ENCODE measurements around the gene EMX1.
A peak's percentile ranks its signal among the peaks of the same experiment; 100 is the strongest.
"Not testable (repeated sequence)": the region's sequence is repeated elsewhere in the genome, so short reads cannot be mapped to it uniquely, and the experiment has no call there.

The EMX1 gene

DNA sequence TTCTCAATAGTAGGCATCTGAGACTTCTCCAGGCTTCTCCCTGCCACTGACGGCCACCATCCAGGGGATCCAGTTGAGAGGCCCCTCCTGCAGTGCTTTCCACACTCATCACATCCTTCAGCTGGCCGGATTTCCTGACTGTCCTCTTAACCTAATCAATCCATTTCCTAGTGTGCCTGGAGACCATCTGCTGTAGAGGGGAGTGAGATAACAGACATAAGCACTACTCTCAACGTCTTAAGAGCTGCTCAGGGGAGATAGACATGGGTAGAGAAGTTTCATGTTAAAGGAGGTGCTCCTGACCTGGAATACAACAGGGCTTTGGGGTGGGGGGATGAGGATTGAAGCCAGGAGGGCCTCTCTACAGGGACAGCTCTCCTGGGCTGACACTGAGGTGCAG, 15.9 kb upstream of the EMX1 start:
- DNase-seq = no peak

DNA sequence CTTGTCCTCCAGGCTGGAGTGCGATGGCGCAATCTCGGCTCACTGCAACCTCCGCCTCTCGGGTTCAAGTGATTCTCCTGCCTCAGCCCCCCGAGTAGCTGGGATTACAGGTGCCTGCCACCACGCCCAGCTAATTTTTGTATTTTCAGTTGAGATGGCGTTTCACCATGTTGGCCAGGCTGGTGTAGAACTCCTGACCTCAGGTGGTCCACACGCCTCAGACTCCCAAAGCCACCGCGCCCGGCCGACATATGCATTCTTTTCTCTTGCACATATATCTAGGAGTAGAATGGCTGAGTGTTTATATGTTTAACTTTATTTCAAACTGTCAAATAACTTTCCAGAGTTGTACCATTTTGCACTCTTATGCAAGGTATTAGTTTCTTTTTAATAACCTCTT, 9.9 kb upstream of the EMX1 start:
- not testable (repeated sequence) for DNase-seq

DNA sequence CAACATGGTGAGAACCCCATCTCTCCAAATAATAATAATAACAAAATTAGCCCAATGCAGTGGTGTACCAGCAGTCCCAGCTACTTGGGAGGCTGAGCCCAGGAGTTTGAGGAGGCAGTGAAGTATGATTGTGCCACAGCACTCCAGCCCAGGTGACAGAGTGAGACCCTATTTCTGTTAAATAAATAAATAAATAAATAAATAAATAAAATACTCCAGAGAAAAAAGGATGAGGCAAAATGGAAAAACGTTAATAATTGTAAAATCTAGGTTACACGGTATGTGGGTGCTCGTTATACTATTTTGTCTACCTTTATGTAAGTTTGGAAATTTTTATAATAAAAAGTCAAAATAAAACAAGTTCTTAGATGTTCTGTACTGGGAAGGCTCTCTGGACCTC, 8.6 kb upstream of the EMX1 start:
- no peak for DNase-seq

DNA sequence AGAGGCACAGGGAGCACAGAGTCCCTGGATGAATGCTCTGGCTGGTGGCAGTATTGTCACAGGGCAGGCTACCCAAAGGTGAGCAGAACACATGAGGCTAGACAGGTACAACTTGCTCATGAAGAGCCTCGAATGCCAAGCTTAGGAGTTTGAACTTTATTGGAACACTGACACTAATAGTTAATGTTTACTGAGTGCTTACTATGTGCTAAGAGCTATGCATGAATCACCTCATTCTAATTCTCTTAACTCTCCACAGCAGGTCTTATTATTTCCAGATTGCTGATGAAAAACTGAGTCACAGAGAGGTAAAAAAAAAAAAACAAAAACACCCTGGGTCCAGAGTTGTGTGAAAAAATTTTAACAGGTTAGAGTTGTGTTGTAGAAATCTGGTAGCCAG, 6.1 kb upstream of the EMX1 start:
- no peak for DNase-seq

DNA sequence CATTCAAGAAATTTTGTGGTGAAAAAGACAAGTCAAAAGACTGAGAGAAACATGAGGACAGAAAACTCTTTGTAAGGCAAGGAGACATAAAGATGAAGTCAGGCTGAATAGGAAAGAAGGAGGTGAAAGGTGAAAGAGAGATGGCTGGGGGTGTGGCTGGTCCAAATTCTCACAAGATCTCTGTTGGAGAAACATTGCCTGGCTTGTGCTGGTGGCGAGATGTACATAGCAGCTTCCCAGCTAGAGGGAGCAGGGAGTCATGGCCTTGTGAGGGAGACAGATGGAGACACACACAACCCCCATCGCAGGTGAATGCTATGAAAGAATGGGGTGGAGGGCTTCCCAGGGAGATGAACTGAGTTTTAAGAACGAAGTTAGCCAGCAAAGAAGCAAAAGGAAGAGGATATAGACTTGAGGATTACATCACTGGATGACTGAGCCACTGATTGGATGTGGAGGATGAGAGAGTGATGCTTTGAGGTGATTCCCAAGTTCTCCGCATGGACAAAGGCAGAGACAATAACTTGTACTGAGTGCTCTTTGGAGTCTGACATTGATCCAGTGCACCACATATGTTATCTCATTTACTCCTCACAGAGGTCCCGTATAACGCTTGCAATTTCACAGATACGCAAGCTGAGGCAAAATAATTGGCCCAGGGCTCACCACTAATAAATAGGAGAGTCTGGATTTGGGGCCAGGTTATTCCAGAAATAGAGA, 3.7 kb upstream of the EMX1 start:
- DNase-seq = no peak

DNA sequence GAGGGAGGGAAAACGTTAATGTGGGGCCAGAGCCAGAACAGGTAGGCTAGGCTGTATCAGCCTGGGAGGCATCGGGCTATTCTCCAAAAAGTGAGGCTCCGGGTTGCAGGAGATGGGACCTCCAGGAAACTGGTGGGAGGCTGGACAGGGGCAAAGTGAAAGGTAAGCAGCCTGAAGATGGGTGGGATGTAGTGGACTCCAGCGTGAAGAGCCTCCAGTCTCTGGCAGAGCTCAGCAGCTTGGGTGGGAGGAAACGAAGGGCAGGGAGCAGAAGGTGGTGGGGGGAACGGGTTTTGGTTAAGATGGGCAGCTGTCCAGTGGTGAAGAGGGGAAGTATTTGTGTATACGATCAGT, 3.1 kb upstream of the EMX1 start:
- DNase-seq = no peak

DNA sequence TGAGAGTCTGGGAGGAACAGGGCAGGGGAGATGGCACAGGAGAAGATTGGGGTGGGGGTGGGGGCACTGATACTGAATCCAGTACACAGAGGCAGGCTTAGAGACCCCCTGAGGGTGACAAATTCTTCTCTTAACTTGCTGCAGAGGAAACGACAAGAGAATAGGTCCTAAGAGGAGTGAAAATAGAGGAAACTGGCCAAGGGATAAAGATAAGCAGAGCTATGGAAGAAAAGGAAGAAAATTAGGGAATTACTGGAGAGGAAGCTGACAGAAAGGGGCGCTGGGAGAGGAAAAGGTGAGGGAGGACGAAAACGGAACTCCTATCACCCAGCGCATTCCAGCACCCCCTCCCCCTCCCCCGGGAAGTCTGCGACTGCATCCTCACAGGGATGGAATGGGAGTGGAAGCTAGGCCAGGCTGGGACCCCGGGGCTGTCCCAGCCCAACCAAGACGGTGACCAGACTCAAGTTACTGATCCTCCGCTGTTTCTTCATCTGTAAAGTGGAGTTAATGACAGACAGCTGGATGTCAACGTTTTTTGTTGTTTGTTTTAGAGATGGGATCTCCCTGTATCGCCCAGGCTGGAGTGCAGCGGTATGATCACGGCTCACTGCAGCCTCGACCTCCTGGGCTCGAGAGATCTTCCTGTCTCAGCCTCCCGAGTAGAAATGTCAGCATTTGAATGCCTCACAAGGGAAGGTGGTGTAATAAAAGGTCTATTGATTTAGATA, 2.6 kb upstream of the EMX1 start:
- no peak for DNase-seq

DNA sequence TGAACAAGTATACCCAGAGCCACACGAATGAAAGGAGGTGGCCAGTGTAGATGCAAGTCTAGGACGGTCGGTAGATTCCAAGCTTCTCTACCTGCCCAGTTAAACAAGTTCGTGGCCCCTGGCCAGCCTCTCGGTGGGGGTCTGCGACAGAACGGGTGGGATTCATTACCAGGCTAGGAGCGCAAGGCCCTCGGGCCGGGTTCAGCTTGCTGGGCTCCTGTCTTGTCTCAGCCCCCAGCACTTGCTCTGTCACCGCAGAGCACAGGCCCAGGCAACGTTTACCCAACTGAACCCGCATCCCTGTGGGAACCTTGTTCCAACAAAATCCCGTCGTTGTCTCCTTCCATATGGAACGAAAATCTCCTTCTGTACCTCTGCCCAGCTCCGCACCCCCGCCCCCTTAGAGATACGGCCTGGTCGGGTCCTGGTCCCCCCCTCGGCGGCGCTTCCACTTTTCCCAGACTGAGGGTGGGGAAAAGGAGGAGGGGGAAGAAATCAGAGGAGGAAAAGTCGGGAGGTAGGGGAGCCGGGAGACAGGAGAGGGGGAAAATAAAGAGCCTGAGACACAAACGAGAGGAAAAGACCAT, 1.9 kb upstream of the EMX1 start:
- no peak for DNase-seq

DNA sequence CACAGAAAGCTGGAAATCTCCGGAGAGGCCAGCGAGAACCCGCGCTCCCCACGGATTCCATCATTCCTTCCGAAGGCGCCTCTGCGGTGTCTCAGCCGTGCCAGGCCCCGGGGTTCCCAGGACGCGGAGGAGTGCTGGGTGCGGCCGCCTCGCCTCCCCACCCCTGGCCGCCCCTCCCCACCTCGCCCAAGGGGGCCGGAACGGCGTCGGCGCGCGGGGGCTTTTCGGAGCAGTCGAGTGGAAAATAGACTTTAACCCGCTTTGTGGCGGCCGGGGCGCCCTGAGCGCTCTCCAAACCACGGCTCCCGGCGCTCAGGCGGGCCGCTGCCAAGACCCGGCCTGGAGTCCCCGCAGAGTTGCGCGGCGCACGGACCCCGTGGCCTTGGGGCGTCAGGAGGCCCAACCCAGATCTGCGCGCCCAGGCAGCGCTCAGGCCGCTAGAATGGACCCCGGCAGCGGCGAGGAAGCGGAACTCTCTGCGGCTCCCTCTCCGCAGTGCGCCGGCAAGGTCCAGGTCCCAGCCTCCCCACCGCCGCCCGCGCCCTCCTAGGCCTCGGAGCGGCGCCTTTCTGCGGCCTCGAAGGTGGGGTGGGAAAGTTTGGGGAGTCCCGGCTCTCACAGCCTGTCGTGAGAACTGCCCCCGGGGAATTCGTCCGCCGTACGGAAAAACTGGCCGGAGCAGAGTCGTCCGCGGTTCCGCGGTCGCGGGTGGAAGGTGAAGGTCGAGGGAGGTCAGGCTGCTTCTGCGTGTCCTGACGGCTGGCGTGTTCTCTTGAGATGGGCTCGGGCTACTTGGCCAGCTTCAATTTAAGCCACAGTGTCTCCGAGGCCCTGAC, 1.2 kb upstream of the EMX1 start:
- peak; percentile 30 to 49 for DNase-seq

DNA sequence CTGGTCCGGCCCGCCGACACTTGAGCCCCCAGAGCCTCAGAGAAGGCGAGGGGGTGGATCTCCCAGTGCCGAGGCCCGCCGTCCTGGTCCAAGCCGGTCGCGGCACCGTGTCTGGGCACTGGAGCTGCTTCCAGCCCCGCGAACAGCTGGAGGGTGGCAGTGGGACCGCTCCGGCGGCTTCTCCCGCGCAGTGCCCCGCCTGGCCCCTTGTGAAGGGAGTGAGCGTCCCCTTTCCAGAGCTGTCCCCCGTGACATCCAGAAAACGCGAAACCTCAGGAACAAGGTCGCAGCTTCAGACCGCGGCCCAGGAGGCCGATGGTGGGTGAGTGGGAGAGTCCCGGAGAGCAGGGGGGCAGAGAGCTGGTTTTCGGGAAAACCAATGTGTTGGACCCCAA, 579 bp upstream of the EMX1 start:
- DNase-seq = no peak

DNA sequence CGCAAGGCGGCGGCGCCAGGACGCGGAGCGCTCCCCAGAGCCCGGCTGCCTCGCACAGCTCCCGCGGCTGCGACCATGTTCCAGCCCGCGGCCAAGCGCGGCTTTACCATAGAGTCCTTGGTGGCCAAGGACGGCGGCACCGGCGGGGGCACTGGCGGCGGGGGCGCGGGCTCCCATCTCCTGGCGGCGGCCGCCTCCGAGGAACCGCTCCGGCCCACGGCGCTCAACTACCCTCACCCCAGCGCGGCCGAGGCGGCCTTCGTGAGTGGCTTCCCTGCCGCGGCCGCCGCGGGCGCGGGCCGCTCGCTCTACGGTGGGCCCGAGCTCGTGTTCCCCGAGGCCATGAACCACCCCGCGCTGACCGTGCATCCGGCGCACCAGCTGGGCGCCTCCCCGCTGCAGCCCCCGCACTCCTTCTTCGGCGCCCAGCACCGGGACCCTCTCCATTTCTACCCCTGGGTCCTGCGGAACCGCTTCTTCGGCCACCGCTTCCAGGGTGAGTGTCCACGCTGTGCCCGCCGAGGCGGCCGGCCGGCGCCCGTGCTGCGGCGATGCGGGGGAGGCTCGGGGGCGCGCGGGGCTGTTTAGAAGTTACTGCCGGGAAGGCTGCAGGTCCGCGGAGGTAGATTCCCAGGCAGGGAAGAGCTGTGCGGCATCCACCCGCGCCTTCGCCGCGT, 696 bp downstream of the EMX1 start:
- no peak for DNase-seq

DNA sequence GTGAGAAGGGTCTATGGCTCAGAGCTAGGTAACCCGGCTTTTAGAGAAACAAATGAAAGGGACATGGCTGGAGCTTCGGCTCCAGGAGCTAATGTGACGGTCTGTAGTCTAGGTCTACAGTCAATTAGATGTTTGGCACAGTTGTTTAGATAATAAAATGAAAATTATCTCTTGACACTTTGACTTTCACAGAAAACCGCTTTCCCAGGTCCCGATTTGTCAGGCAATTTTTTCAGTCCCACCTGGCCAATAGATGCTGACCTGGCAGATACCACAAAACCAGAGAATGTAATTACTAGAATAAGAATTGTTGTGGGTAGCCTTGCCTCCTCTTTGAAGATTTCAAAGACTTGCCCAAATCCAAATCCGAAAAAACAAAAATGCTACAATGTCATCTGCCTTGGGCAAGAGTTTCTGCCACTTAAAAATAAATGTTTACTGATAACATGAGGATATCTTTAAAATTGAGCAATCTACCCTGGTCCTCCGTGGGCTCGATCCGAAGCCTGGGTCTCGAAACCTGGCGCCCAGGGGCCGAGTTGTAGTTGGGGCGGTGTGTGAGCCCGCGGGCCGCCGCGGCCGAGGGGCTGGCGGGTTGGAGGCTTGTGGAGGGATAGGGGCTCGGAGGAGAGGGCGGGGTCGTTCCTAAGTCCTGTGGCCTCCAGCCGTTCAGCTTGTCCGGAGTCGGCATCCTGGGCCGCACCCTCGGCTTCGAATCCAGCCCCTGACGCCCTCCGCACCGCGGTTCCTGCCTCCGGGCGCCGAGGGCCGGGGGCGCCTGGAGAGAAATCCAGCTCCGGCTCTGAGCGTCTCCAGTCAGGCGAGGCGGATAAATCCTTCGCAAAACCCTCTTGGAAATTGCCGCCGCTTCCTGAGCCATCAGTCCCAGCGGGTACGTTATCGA, 2.3 kb downstream of the EMX1 start:
- DNase-seq = no peak

DNA sequence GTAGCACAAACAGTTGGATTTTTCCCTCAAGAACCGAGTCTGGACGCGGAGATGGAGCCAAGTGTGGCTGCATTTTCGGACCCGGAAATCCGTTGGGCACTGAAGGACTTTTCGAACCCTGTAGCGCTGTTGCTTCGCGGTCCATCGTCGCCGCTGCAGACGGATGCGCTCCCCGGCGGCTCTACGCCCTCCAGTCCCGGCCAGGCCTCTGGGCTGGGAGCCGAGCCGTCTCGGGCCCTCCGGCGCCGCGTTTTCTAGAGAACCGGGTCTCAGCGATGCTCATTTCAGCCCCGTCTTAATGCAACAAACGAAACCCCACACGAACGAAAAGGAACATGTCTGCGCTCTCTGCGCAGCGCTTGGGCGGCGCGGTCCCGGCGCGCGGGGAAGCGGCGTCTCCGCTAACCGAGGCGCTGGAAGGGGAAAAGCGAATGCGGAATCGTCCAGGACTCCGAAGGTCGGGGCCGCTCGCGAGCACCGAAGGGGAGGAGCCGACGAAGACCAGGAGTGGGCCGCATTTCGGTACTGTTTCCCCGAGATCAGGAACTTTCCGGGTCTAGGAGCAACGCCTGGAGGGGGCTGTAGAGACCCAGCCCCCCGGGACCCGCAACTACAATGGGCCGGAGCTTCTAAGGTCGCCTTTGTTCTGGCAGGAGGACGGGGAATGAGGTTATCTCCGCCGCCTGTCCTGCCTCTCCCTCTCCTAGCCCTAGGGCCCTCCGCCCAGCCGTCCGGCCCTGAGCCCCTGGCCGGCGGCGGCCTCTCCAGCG, 3.2 kb downstream of the EMX1 start:
- no peak for DNase-seq

DNA sequence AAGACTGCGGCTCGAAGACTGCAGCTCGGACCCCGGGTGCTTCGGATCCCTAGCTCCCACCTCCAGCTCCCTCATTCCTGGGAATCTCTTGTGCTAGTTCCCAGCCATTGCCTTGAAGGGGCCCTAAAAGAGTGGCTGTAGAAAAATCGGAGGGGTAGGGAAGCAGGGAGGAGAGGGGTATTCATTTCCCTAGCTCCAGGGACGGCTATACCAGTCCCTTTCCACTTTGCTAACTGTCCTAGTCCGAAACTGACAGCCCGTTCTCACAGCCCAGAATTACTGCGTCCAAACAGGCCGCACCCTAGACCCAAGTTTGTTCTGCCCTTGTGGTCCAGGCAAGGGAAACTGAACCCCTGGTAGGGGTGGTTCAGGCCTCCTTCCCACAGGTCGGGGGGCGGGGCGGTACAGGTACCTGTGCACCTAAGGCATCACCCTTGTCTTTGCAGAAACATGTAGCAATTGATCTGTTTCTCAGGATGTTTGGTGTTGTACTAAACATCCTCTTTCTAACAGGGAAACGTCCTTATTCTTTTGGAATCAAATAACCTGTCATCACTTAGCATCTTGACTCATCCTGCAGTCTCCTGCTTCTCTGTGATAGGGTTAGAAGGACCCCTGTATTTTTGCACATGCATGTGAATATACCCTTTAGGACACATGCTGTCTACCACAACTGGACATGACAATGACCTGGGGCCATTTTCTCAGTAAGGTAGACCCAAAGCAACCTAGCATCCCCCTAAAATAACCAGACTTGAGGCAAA, 4.0 kb downstream of the EMX1 start:
- no peak for DNase-seq

DNA sequence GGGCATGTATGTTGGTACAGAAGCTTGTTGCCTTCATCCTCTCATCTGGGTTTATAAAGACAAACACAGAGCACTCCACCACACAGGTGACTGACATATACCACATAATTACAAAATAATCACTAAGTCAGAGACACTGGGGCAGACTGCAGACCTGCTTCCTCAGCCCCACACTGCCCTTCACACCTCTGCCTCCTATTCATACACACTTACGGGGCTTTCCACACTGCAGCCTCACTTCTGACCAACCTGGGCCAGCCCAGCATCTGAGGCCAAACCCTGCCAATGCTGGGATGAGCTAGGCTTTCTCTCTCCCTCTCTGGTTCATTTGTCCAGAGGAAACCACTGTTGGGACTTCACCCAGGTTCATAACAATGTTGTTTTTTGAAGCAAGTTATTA, 4.5 kb downstream of the EMX1 start:
- DNase-seq = no peak

DNA sequence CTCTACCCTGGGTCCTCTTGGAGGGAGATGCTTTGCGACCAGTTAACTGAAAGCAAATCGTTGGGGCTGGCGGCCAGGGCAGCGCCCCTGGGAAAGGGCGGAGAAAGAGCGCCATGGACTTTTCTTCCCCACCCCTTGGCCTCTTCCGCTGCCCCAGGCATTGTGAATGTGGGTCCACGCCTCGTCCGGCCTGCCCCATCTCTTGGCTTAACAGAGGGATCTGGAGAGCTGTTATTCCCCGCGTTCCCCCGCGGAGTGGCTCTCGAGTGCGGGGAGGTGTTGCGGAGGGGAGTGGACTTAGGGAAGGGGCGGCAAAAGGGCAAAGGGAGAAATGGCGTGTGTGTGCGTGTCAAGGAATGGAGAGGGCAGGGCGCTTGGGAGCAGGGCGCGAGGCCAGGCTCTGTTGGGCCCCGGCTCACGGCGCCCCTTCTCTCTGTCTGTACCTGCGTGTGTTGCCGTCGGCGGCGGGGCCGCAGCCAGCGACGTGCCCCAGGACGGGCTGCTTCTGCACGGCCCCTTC, 6.6 kb downstream of the EMX1 start:
- no peak for DNase-seq

DNA sequence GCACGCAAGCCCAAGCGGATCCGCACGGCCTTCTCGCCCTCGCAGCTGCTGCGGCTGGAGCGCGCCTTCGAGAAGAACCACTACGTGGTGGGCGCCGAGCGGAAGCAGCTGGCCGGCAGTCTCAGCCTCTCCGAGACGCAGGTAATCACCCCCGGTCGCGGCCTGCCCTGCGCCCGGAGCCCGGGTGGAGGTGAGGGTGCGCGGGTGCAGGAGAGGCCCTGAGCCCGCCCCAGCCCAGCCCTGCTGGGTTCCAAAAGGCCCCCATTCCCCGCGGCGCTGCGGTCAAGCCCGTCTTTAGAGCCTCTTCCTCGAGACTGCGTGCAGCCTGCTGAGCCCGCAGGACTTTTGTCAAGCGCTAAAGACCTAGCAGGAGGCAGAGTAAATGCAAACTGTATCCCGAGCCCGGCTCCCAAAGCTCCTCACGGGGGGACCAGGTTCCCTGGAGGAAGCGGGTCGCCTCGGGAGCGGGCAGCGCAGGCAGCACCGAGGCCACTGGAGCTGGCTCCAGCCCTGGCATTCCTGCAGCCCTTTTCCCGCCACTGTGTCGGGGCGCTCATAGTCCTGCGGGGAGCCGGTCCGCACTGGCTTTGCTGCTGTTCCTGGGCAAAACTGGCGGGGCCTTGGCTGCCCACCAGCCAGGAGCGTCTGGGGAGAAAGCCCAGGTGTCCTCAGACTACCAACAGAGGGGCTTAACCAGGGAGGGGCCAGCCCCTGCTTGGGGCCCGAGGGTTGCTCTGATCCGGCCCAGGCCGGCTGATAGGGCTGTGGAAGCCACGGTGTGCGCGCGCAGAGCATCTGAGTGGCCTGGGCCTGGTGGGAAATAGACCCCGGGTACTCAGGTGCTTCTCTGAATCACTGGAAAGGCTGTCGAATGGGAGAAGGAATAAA, 7.3 kb downstream of the EMX1 start:
- DNase-seq = no peak

DNA sequence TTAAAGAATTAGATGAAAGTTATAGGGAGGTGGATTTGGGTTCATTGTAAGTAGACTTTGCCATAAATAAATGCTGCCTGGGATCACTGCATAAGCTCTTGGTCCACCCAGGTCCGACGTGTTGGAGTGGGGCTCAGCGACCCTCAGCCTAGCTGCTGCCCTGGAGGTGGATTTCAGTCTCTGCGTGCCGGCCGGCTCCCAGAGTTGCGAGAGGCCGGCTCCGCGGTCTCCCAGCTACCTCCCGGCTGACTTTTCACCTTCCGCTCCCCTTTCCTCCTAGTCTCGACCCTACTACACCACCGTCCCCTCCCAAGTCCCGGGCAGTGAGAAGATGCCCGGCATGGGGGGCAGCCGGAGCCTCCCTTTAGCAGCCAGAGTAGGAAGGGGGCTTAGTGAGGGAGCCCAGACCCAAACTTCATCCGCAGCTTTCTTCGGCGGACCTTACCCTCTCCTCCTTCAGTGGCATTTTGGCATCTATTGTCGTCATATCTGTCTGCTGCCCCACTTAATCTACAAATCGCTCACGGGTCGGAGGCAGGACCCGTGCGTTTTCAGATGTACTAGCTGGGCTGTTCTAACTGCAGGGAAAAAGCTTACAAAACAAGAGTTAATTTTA, 8.1 kb downstream of the EMX1 start:
- no peak for DNase-seq

DNA sequence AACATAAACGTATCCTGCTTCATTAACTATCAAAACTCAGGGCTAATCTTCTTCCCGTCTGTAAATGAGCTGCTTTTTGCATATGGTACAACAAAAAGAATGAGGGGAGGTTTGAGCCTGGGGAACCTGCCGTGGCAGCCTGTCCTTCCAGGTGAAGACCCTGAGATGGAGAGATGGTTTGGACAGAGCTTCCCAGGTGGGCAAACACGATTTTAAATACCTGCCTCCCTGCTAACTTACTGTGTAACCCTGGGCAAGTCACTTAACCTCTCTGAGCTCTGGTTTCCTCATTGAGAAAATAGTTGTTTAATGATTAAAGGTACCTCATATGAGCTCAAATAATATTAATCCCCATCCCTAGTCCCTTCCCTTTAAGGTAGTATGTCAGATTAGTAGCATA, 9.0 kb downstream of the EMX1 start:
- no peak for DNase-seq
